G401 (cell line): Measurements from ENCODE around the gene PBX1. TPM values are rescaled to one million over a fixed set of nuclear protein-coding genes. Genes with fewer than 3 reads are reported as not detected.
"Not testable (repeated sequence)": the region's sequence is repeated elsewhere in the genome, so short reads cannot be mapped to it uniquely, and the experiment has no call there.

ENCODE experiments used
- DNase-seq: peaks from one replicate; pipeline ENCODE4 v3.0.0-alpha.2; 2015; ENCODE audit warnings: low spot score
- in situ Hi-C: cut with HindIII; loops from 2 replicates; pipeline ENCODE4 v1.10.0; 2016; ENCODE audit warnings: low sequenced_read_pairs, mixed read lengths
- total RNA-seq: library from RNA; depleted of rRNA; stranded (reverse); fragments of >200 nt; shearing (Covaris generic); gene quantifications from 2 replicates; pipeline ENCODE4 v1.2.3, GENCODE V29; 2014; rRNA removed

The PBX1 gene
- total RNA-seq = not detected in 2 replicates

- in situ Hi-C loops = no loop called here
- DNase-seq = peak; percentile 100
Measured at GRCh38 chr1:164558461-164559341, at the start of gene PBX1. Gene PBX1, plus strand, starts transcription at chr1:164559184.

- DNase-seq = no peak
- in situ Hi-C loops = no loop called here
Measured at GRCh38 chr1:164510435-164510834, 48.5 kb upstream of the PBX1 start.

- in situ Hi-C loops = no loop called here
- no peak for DNase-seq
Measured at GRCh38 chr1:164511001-164511705, 47.8 kb upstream of the PBX1 start.

- DNase-seq = no peak
- in situ Hi-C loops = no loop called here
Measured at GRCh38 chr1:164515231-164515630, 43.8 kb upstream of the PBX1 start.

- no peak for DNase-seq
- in situ Hi-C loops = no loop called here
Measured at GRCh38 chr1:164515711-164516331, 43.2 kb upstream of the PBX1 start.

GRCh38 chr1:164516591-164516990 is 42.4 kb upstream of the PBX1 start:
- no peak for DNase-seq
- in situ Hi-C loops = no loop called here

GRCh38 chr1:164518692-164519332 is 40.2 kb upstream of the PBX1 start:
- DNase-seq = no peak
- in situ Hi-C loops = no loop called here

- in situ Hi-C loops = no loop called here
- DNase-seq = no peak
Measured at GRCh38 chr1:164519426-164519825, 39.6 kb upstream of the PBX1 start.

GRCh38 chr1:164524810-164525209 is 34.2 kb upstream of the PBX1 start:
- DNase-seq = no peak

GRCh38 chr1:164534863-164535610 is 23.9 kb upstream of the PBX1 start:
- in situ Hi-C loops = no loop called here
- no peak for DNase-seq

More at GRCh38 chr1:164524810-164525209, 34.2 kb upstream of the PBX1 start:
- in situ Hi-C loops = no loop called here

- DNase-seq, in situ Hi-C loops: not testable (repeated sequence)
Measured at GRCh38 chr1:164552463-164552988, 6.5 kb upstream of the PBX1 start.

GRCh38 chr1:164557270-164557669 is 1.7 kb upstream of the PBX1 start:
- in situ Hi-C loops = no loop called here
- no peak for DNase-seq

GRCh38 chr1:164559342-164560051 is 513 bp downstream of the PBX1 start:
- in situ Hi-C loops = no loop called here

GRCh38 chr1:164560121-164560541 is 1.1 kb downstream of the PBX1 start:
- no peak for DNase-seq
- in situ Hi-C loops = no loop called here

More at GRCh38 chr1:164559342-164560051, 513 bp downstream of the PBX1 start:
- peak; percentile 71 for DNase-seq

- DNase-seq = no peak
- in situ Hi-C loops = no loop called here
Measured at GRCh38 chr1:164560556-164560955, 1.6 kb downstream of the PBX1 start.

GRCh38 chr1:164561007-164561406 is 2.0 kb downstream of the PBX1 start:
- DNase-seq = peak; percentile 44
- in situ Hi-C loops = no loop called here

GRCh38 chr1:164561472-164561871 is 2.5 kb downstream of the PBX1 start:
- peak; percentile 70 for DNase-seq
- in situ Hi-C loops = no loop called here

- in situ Hi-C loops = no loop called here
Measured at GRCh38 chr1:164562061-164562460, 3.1 kb downstream of the PBX1 start.

More at GRCh38 chr1:164562061-164562460, 3.1 kb downstream of the PBX1 start:
- DNase-seq = no peak
